Non-pigmented ciliary epithelial cell (primary cell): ENCODE results near the gene NENF.

Source experiments
- DNase-seq: peaks from one replicate; pipeline ENCODE4 v3.0.0-alpha.2; 2010; ENCODE audit warnings: low read depth

NENF gene

DNA sequence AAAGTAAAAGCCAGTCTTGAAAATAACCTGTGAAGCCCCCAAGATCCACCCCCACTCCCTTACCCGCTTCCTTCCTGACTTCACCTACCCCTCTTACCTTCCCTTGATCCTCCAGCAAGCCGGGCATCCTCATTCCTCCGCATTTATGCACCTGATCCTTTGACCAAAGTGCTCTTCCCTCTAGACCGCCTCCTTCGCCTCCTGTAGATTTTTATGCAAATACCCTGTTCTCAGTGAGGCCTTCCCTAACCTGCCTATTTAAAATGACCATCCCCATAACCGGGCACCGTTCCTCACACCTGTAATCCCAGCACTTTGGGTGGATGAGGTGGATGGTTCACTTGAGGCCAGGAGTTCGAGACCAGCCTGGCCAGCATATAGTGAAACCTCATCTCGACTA lies 1.1 kb upstream of the NENF start:
- no peak for DNase-seq

DNA sequence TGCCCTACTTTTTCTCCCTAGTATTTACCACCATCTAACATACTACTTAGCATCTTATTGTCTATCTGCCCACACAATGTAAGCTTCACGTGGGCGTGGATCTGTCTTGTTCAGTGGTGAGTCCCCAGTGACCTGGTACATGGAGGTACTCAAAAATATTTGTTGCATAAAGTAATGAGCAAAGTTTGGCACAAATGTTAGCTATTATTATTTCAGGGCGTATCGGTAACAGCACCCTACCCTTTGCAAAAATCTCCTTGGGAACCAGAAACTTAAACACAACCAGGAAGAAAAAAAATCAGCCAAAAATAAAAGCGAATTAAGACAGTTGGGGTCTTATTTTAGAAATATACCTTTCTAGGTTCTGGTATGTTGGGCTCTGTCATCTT lies 454 bp upstream of the NENF start:
- no peak for DNase-seq

DNA sequence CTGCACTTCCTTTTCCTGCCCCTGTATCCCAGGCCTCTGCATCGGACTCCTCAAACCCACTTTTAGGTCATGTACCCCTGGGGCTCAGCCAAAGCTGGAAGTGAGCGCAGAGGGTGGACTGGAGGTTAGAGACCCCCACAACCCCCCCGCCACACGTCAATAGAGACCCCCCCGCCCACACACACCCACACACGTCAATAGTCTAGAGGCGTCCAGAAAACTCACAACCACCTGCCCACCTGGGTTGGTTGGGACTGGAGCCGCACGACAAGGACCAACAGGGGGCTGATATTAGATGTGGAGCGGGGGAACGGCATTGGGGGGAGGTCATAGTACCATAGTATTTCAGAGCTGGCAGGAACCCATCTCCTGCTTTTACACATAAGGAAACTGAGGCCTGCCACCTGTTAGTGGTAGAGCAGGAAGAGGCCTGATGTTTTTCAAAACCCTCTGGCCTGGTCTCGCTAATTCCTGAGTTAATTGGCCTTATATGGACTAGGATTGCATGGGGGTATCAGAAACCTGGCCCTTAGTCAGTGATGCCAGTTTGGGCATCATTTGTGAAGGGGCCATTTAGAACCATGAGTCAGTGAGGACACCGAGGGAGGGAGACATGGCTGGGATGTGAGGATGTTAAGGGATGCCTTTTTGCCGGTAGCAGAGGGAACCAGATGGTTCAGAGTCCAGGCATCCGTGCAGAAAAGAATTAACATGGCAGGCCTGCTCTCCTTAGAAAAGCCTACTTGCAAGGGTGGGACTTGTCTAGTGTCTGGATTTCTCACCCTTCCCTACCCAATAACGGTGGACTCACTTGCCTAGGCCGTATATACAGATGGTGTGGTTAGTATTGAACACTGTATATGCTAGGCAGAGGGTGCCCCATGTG lies 1.1 kb downstream of the NENF start:
- DNase-seq, result no peak

DNA sequence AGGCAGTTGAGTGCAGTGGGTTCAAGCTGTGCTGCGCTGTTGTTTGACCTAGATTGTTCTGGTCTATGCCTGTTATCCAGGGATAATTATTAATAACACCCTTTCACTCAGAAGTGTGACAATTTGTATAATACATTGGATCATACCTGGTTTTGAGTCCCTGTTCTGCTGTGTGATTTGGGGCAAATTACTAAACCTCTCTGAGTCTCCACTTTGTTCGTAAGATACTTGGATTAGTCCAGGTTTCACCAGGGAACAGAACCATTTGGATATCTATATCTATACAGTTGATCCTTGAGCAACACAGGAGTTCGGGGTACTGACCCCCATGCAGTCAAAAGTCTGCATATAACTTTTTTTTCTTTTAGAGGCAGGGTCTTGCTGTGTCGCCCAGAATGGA lies 2.3 kb downstream of the NENF start:
- DNase-seq, result no peak

DNA sequence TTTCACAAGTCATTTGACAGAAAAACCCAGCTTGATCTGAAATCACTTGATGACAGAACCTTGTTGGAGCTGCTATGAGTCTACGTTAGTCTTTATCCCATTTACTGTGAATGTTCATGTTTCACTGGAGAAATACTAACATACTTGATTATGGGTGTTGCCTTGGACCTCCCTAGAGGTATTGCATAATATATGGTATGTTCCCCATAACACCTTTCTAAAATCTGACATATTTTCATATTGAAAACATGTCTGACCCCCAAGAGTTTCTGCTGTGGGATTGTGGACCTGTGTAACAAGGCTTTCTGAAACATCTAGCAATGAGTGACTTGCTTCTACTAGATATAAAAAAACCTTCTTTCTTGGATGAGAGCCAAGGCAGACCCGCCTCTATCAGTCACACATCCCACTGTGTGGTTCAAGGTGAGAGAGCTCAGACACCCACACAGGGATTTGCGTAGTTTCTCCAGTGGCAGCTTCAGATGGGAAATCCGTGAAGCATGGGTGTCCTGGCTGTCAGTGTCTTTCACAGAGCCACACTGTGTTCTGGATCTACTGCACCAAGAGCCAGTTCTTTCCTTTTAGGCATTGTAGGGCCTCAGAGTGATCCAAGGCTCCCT lies 4.6 kb downstream of the NENF start:
- DNase-seq, result no peak

DNA sequence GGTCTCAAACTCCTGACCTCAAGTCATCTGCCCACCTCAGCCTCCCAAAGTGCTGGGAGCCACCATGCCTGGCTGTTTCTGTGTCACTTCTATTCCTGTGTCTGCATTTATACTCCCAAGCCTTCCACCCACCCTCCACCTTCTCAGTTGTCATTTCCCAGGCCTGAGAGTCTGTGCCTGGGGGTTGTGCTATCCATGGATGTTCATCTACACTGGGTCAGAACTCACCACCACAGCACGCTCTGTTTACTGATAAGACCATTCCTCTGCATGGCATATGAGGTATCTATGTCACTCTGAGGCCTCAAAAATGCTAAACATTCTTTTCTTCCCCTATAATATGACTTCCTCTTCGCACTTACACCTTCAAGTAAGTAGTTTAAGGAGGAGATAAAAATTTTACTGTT lies 6.1 kb downstream of the NENF start:
- no peak for DNase-seq

DNA sequence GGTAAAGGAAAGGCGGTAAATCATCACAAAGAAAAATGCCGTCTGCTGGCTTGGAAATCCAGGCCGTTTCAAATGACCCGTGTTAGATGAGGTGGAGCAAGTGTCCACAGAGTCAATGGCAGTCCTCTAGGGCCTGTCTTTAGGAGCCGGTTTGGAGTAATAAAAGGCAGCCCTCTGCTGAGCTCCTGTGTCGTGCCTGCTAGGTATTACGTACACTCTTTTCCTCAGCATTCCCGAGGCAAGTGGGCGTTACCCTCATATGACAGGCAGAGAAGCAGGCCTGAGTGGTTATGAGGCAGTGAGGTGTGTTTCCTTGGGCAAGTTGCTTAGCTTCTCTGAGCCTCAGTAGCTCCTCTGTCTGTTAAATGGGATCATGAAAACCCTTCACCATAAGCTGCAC lies 7.7 kb downstream of the NENF start:
- DNase-seq, result no peak

DNA sequence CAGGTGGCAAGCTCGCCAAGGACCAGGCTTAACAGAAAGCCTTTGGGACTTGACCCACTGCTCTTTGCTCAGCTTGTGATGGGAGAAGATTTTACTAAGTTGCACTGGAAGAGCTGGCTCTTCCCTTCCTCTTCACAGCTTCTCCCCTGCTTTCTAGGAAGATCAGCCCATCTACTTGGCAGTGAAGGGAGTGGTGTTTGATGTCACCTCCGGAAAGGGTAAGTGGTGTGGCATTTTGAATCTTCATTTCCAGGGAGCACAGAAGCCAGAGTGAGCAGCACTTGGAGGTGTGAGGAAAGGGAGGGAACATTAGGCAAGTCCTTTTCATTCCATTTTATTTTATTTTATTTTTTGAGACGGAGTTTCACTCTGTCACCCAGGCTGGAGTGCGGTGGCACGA lies 9.7 kb downstream of the NENF start:
- no peak for DNase-seq

DNA sequence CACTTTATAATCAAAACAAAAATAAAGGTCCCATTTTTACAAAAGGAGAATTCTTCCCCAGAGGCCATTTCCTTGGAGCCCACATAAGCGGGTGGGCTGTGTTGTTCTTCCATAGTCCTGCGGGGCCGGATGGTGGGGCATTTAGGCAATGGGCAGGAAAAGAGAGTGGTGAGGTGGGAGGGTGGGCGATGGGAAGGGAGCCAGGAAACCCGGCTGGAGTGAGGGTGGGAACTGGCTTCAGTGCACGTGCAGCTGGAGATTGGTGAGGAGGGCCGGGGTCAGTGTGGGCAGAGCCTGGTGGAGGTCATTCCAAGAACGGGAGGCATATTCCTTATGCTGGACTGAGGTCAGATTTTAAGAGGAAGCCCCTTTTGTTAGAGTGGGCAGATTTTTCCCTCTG lies 13.6 kb downstream of the NENF start:
- no peak for DNase-seq

DNA sequence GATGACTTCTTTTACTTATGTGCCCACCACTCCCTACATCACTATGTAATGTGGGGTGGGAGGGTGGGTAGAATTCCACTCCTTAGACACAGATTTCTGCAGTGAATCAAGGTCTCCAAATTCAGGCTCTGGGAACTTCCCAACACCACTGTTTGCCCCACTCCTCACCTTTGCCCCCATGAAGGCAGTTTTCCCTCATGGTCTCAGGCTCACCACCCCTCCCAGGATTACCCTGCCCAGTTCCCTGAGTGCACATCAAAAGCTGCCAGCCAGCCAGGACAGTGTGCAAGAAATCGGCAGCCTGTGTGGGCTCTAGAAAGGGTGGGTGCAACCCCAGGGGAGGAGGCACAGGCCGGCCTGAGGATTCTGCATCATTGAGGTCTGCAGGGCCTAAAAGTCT lies 14.8 kb downstream of the NENF start:
- DNase-seq, result no peak

DNA sequence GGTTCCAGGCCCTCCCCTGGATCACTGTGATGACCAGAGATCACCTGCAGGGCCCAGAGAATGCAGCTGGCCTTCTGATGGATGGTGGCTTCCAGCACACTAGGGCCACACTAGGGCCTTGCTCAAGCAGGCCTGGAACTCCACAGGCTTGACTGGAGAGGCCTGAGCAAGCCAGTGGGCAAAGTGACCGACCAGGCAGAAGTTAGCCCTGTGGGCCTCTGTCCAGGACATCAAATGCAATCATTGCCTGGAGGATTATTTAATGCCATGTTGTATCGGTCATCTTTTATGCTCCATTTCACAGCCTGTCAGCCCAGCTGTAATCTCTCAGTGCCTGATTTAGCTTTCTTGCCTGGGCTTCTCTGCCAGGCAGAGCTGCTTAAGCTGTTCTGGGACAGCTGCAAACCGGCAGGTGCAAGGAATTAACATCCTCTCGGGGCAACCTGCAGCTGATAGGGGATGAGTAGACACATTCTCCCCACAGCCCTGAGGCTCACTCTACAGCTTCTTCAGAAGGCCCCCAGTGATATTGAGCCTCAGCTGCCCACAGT lies 17.7 kb downstream of the NENF start:
- no peak for DNase-seq

DNA sequence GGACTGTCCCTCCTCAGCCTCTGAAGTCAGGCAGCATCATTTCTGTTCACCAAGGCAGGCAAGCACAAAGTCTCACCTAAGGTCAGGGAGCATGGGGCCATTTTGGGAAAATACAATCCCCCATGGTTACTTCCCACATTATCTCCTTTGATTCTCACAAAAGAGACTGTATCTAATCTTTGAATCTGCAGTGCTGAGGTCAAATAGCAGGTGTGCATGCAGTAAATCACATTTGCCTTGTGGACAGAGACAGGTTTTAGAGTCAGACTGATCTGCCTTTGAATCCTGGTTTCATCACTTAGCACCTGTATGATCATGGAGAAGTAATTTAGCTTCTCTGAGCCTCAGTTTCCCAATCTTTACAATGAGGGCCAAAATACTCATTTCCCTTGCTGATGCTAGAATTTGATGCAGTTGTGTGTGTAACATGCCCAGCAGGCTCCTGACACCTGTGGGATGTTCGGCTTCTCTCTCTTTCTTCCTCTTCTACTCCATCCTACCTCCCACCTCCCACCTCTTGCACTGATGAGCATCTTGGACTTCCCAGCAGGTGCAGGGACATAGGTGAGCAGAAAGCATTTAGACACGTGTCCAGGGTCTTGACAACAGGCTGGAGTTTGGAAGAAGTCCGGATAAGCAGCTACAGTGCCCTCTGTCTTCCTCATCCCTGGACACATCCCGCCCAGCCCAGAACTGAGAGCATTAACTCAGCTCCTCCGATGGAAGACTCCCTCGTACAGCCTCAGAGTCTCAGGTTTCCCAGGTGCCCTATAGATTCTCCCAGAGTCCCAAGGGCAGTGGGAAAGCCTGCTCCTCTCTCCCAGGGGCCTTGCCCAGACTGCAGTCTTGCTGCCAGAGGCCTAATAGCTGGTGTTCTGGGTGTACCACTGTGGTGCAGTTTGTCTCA lies 18.9 kb downstream of the NENF start:
- no peak for DNase-seq

DNA sequence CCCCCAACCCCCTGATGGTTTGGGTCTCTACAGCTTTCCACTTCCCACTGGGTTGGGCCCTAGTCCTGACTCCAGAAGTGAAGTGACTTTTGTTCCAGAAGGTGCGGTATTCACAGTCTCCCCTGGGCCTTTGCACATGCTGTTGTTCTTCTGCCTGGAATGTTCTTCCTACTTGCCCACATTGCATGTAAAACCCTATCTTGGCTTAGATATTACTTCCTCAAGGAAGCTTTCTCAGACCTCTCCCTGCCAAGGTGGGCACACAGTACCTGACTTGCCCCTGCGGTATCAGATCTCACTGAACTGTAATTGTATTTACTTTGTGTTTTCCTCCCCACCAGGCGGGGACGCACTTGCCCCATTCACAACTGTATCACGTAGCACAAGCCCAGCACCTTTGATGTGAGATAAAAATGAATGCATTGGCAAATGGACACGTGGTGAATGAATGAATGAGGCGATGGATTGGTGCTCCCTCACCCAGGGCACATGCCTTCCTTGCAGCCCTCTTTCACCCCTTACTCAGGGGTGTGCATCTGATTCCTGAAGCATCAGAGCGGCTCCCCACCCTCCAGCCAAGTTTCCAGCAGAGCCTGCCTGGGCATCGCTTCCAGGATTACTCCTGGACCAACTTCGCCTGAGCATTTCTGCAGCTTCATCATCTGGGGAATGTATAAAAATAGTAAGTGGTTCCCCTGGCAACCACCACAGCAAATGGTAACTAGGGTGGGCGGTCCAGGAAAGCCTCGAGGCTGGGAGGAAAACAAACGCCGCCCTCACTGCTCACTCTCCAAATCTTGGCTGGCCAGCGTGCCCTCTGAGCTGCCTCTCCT lies 19.8 kb downstream of the NENF start:
- no peak for DNase-seq

DNA sequence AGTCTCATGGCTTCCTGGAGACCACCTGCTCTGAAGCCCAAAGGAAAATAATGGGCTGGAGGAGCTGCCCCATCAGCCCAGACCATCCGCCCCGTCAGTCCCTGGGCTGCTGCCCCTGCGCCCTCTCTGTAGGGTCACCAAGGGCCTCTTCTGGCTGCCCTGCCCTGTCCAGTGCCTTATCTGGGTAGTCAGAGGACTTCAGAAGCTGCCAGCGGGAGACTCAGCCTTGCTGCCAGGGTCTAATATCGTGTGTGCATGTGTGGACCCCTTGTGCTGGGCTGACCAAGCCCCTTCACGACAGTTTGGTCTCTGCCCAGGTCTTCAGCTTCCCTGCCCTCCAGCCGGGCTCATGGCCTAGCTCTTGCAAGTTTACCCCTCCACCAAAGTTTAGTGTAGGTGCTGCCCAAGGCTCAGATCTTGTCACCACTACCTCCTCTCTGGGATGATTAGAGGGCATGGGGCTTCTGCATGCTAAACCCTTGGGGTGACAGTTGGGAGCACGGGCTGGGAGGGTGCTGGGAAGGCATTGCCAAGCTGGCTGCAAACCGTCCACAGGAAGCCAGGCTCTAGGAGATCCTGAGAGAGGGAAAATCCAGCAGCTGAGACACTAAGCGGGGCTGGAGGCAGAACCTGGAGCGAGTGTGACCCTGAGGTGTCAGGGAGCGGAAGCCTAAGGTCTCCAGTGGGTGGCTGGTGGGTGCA lies 20.6 kb downstream of the NENF start:
- DNase-seq, result no peak

DNA sequence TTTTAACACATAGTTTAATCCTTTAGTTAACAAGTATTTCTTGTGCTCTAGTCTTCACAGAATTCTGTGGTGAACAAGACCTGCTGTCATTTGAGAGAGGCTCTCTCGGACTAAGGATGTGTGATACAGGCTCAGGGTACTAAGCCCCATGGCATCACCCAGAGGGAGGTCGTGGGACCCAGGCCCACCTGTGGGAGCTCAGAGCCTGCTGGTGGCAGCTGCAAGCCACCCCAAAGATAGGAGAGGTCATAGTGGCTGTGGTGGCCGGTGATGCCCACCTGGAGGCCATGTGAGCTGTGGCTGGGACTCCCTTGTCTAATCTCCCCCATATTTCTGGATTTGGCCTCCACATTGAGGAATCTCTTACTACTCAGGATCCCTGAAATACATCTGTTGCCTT lies 22.0 kb downstream of the NENF start:
- no peak for DNase-seq

DNA sequence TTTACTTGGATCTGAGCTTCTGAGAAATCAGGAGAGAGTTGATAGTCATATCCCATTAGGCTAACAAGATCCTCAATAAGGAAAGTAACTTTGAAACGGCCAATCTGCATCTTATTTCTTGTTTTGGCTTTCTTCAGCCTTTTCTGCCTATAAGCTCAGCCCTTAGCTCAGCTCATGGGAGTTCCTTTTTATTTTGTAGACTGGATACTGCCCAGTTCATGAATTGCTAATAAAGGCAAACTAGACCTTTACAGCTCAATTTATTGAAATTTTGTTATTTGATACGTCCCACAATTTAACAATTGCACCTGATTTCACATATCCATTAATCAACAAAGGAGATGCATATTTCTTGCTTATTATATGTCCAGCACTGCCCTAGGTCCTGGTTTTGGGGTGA lies 22.7 kb downstream of the NENF start:
- no peak for DNase-seq

DNA sequence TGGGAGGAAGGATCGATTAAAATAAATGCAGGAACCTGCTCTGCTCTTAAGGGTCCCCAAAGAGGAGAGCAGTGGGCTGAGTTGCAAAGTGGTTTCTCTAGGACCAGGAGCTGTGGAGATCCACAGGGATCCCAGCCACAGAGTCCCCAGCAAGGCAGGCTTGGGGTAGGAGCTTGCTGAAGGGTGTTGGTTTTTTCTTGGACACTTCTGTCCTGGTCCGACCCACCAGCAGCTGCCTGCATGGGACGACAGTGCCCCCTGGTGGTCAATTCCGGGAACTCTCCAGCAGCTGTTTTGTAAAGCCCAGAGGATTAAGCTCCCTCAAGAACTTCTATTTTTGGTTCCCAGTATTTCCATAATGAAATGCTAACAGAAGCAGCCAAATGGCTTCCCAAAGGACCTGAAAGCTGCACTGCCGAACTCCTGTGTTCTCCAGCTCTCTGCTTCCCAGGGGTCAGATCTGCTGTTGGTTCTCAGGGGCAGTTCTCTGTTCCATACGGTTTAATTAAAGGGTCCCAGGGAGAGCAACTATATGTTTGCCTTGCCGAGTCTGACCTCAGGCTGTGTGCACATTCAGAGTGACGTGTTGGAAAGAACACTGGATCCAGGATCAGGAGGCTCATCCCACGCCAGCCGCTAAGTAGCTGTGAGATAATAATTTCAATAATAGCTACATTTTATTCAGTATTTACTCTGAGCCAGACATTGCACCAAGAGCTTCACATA lies 23.2 kb downstream of the NENF start:
- DNase-seq, result peak; percentile 51

DNA sequence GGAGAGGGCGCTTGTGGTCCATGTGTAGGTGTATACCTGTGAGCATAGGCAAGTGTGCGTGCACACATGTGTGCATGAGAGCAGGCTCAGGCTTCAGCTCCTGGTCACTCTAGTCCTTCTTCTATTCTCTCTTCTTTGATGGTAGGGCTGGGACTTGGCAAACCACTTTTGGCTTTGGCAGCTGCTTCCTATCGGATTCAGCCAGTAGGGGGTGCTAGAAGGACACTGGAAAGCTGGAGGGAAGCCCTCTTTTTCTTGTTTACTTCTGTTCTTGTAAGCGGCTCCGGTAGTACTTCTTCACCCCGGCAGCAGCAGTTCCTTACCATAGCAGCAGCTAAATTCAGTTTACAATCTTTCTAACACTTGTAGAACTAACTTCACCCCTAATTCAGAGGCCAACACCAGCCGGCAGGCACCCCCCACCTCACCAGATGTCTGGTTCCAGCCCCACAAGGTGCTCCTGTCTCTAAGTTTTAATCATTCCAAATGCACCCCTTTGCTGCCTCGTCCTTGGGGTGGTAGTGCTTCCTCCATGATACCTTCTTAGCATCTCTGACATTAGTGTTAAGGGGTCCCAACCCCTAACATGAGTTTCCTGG lies 25.1 kb downstream of the NENF start:
- no peak for DNase-seq

DNA sequence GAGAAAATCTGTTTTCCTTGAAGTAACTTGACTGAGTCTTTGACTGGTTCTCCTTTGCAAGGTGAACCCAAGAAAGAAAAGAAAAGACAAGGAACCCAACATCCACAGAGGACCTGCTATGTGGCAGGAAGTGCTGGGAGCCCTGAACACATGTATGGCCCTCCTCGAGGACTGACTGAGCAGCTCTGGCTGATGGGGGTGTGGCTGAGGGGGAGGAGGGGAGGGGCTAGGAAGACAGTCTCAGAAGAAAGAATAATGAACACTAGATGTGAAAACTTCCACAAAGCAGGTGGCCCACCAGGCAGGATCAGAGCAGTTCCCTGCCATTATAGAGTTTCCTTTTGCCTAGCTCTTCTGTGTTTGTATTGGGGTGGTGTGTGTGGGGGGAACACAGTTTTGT lies 26.1 kb downstream of the NENF start:
- DNase-seq, result no peak

DNA sequence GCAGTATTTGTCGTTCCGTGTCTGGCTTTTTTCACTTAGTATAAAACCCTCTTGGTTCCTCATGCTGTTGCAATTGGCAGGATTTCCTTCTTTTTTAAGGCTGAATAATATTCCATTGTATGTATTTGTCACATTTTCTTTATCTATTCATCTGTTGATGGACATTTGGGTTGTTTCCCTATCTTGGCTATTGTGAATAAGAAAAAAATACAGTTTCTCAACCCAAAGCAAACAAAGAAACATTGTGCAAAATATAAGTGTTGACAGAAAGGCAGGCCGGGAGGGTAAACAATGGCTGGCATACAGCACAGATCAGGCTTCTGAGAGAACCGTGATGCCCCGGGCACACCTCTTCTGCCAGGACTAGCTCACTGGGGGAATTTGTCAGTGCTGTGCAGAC lies 26.9 kb downstream of the NENF start:
- no peak for DNase-seq
